GM03348 (cell line): Measurements from ENCODE around the gene CAST.

Experiments
- DNase-seq: peaks from one replicate; pipeline ENCODE4 v3.0.0; 2012; ENCODE audit warnings: low spot score

CAST gene

DNA sequence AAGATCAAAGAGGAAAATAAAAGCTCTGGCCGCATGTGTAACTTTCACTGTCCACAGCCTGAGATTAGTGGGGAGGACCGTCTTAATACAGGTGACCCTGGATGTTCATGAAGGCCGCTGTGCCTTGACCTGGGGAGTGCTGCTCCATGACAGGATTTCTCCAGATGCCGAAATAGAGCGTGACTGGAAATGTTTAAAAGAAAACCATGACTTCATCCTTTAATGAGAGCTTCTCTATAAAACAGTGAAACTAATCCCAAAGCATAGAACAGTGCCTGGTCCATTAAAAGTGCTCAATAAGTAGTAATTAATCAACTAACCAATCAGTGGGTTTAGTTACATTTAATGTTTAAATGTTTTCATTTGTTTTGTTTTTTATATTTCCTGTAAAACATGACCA is 82.8 kb downstream of the CAST start:
- DNase-seq: no peak

DNA sequence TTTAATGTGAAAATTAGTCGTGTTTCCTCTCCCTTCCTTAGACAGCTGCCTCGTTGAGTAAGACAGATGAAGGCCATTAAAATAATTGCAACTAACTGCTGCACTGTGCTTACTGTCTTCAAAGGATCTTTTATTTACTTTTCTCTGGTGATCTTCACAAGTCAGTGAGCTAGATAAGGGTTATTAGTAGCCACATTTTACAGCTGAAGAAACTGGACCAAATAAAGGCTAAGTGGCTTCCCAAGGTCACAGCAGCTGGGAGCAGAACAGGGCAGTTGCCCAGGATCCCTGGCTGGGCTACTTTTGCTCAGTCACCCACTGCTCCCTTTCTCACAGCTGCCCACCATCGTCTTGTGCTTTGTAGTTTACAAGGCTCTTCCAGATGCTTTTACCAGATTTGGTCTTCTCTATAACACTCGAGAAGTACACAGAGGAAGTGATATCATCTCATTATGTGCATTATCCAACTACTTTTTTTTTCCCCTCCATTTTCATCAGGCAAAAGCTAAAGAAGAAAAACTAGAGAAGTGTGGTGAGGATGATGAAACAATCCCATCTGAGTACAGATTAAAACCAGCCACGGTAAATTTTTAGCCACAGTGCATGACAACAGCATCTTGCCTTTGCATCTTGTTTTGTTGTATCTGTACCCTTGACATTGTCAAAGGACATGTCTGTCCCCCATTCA is 83.8 kb downstream of the CAST start:
- DNase-seq: peak; percentile 34

DNA sequence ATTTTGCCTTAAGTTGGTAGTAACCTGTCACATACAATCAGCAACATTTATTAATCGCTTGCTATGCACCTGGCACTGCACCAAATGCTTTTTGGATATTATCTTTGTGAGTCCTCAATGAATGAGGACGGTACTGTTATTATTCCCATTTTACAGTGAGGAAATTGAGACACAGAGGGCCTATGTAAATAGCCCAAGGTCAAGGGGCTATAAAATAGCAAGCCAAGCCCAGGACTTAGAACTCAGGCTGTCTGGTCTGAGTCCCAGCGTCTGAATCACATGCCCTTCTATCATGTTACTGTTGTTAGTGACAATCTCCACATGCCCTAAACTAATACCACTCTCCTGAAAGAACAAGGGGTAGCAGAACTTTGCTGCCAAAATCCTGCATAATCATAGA is 85.5 kb downstream of the CAST start:
- DNase-seq: no peak

DNA sequence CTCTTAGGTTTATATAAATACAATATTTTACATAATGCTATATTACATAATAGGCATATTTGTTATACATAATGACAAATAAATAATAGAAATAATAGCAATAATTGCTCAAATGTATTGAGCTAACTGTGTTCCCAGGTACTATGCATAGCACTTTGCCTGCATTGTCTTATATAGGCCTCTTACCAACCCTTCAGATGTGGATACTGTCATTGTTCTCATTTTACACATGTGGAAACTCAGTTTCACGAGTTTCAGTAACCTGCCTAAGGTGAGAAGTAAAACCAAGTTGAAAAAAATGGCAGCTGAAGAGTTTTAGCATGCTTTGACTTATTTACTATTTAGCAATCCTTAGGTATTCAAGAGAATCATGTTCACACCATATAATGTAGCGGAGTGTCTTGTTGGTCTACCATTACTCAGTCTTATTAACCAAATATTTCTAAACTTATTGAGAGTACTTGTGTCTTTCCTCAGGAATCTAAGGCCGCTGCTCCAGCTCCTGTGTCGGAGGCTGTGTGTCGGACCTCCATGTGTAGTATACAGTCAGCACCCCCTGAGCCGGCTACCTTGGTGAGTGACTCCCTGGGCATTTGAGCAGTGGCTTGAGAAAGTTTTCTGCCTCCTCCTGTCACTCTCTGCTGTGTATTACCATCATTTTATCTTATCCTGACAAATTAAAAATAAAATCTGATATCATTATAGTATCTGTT is 88.1 kb downstream of the CAST start:
- DNase-seq: no peak

DNA sequence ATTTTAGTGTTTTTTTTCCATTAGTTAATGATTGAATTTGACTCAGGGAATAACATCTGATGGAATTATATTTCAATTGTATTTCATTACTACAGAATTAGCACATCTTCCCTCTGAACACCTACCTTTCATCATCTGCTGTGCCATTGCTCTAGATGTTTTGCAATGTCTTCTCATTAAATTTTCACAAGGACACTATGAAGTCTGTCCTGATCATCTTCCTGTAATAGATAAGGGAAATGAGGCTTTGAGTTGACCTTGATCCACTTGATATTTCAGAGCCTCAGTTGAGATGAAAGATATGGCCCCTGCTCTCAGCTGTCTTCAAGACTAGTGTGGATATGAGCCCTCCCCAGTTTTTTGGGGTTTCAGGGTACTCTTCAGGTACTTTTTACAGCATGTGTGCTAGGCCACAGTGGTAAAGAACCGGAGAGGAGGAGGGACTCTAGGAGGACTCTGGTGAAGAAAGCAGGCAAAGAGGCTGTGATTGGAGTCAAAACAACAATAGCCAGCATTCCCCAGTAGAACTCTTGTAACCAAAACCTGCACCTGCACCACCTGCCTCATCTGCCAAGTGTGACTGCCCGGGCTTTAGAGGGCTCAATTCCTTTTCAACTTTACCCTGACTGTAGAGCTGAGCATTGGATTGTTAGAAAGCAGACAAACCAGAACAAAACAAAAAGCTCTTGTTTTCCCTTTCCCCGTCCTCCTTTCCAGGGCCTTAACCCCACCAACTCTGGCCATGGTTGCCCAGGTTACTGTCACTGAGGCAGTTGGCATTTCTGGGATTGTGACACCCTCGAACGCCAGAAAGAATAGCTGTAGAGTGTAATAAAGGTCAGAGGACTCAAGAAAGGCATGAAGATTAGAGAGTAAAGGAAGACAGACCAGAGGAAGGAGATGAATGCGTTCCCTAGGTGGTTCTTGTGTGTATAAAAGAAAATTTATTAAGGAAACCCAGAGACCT is 89.3 kb downstream of the CAST start:
- DNase-seq: no peak

DNA sequence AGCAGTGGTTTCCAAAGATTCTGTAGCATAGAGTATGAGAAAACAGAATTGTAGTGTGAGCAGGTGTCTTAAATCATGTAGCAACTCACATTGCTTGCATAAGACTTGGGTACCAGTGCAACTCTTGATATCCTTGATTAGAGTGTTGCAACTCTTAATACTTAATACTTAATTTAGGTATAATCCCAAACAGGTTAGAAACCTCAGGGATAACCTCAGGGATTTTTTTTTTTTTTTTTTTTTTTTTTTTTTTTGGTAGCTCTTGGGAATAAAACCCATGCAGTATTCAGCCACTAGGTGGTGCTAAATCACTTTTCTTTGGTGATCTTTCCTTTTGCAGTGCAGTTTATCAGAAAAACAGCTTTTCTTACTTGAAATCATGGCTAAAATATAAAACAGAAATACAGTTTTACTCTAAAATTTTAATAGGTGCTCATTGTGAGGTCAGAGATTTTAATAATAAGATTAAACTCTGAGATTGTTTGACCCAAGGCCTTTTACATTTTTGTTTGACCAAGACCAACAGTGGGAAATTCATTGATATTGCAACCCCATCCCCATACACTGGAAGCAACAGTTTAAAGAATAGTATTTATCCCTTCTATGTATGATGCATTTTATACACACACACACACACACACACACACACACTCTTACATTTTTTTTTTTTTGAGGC is 90.3 kb downstream of the CAST start:
- peak; percentile 63 for DNase-seq

DNA sequence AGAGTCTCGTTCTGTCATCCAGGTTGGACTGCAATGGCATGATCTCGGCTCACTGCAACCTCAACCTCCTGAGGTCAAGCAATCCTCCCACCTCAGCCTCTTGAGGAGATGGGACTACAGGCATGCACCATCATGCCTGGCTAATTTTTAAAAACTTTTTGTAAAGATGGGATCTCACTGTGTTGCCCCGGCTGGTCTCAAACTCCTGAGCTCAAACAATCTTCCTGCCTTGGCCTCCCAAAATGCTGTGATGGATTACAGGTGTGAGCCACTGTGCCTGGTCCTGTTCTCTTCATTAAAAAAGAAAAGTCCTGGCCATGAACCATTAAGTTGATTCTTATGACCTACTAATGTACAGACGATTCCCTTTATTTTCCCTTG is 90.8 kb downstream of the CAST start:
- no peak for DNase-seq

DNA sequence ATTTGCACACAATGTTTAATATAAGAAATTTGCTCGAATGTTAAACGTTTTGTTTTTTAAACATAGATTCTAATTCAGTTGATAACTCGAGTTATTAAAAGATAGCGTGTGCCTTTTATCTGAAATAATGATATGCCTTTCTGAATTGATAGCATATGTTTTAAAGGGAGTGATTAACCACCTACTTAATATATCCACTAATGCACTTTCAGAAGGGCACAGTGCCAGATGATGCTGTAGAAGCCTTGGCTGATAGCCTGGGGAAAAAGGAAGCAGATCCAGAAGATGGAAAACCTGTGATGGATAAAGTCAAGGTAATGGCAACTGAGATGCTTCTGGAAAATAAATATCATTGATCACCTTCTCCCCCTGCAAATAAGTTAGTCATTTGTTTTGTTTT is 91.7 kb downstream of the CAST start:
- DNase-seq: no peak

DNA sequence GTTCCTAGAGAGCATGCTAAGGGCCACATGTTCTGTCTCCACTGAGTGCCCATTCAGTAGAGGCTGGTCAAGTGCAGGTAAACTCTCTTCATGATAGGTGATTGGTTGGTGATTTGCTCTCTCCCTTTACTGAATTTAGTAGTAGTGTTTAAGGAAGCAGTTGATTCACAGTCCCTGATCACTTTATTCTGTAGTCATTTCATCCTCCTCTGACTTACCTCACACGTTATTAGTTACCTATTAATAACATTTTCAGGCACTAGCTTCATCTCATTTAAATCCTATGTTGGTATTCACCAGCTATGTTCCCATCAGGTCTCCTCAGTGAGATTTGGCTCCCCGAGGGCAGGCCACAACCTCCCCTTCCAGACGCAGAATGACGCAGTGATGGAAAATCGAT is 93.7 kb downstream of the CAST start:
- DNase-seq: no peak

DNA sequence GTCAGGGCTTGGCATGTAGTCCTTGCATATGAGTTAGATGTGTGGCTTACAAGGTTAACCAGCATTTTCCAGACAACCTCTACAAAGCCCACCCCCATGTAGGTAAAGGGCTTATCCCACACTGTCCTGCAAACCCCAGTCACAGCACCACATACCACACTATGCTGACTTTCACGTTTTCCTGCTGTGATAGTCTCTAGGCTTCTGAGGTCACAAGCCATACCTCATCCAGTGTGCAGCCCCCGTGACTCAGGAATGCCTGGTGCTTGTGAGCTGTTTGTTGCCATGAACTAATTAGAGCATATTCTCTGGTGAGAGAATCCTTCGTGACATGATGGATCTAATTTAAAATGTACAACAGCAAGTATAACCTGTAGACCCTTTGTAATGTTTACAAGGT is 94.8 kb downstream of the CAST start:
- DNase-seq: no peak

DNA sequence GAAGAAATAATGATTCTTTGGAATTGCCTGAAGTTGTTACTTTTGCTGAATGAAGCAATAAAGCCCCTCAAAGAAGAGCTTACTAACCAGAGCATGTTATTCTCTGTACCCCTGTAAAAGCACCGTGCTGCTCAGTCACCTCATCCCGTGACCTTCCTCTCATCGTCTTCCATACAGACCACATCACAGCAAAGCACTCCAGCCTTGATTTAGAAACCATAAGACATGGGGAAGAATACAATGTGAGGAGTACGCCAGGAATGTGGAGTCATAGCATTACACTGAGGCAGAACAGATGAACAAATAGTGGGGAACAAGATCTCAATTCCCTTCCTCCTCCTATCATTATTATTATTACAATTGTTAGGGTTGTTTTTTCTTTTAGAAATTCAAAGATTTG is 96.4 kb downstream of the CAST start:
- peak; percentile 8 for DNase-seq

DNA sequence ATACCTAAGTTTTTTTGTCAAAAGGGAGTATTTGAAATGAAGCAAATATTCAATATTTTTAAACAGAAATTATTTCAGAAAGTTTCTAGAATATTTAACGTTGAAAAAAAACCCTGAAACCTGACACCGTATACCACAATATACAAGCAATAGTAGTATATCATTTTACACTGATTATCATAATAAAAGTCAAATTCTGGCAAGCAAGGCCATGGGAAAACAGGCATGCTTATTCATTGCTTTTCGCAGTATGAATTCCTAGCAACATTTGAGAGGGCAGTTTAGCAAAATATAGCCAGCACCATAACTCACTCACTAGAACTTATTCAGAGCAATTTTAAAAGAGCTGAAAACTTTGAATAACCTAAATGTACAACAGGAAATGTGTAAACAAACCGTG is 99.4 kb downstream of the CAST start:
- DNase-seq: no peak

DNA sequence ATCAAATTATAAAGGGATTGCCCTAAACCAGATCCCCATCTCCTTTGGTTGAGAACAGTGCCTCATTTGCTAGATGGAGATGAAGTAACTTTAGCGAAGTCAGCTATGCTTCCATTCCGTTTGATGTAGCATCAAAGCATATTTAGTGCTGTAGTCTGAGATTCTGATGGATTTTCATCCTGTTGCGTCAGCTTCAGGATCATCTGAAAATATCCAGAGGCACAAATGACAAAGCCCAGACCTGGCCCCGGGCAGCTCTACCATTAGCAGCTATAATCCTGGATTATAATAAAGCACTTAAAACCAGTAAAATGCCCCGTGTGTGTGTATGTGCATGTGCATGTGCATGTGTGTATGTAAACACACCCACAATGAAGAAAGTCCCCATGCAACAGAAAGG is 100.8 kb downstream of the CAST start:
- no peak for DNase-seq

DNA sequence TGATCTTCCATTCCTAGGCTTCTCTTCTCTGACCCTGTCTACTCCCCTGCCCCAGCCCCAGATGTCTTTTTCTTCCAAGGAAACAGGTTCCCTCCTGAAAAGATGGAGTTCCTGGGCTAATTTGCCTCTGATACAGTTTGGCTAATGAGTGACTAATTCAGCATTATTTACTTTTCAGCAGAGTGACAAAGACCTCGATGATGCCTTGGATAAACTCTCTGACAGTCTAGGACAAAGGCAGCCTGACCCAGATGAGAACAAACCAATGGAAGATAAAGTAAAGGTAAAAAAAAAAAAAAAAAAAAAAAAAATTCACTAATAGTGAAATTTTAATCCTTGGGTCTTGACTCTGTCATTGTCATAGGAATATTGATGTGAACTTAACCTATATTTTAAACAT is 102.9 kb downstream of the CAST start:
- no peak for DNase-seq

DNA sequence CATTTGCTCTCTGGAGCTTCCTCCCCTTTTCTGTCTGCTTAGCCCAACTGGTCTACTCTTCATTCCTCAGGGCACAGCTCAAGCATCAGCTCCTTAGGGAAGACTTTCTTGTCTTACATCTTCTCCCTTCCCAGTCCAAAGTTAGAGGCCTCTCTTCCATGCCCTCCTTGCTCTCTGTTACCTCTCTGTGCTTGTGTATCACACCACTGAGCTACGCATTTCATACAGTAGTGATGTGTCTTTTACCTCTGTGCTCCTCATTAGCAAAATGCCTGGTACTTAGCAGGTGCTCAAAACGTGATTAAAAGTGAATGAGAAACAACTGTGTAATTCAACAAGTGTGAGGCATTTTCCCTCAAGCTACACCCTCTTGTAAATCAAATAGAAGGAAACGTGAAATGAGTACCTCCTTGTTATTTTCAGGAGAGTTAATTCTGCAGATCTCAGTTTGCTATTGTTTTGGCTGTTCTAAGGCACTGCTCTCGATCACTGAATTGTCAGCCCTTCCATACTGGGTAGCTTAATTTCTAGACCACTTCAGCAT is 106.6 kb downstream of the CAST start:
- DNase-seq: no peak

DNA sequence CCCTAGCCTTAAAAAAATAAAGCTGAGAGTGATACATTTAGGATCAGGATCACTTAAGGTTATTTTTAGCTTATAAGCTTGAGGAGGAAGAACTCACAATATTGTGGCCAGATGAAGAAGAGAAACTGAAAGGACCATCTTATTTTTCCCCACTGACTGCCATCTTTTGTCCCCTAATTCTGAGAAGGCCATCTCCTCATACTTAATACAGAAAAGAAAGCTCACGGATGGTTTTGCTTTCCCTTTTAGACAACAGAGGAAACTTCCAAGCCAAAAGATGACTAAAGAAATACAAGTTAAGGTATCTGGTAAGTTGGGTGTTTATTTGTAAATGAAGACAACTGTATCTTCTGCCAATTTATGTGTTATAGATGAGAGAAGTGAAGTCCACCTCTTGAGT is 109.2 kb downstream of the CAST start:
- no peak for DNase-seq

DNA sequence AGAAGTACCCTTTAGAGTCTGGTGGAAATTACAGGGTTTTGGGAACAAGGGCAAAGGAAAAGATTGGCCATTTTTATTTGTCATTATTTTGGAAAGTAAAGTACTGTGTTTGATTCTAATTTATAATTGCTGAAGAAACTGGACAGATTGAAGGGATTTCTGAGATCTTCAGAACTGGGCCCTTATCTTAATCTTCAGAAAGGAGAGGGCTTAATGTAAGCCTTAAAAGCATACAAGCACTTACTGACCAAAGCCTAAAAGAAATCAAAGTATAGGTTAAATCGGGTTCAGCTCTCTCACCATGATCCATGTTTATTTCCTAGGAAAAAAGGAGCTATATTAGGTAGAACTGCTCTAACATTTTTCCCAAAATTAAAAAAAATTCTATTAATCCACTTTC is 109.9 kb downstream of the CAST start:
- no peak for DNase-seq

DNA sequence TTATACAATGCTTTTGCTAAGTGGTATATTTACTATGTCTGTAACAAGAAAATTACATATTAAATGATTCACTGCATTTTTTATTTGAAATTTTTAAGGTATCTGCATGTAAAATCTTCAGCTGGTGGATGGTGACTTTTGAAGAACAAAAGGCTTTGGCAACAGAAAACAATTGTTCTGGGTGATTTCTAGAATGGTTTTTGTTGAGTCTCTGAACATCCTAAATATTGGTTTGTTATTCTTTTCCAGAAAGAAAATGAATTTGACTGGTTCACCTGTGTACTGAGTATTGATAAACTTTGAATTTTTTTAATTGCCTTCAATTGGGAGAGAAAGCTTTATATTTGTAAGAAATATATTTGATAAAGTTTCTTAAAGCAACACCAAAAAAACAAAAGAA is 110.4 kb downstream of the CAST start:
- no peak for DNase-seq

DNA sequence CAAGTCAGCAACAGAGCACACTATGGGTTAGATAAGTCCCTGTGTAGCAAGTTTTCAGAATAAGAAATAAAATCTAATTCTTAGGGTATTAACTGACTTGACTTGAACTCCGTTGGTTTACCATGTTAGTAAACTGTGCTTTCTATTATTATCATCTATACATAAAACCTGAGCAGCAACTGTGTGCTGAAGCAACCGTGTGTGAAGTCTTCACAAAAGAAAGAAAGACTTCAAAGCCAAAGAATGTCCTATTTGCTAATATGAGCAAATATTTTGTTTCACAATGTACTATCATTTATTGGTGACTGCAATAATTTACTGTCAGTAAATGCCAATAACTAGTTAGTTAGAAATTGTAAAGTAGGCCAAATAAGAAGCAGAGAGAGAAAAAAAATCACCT is 112.9 kb downstream of the CAST start:
- DNase-seq: no peak

DNA sequence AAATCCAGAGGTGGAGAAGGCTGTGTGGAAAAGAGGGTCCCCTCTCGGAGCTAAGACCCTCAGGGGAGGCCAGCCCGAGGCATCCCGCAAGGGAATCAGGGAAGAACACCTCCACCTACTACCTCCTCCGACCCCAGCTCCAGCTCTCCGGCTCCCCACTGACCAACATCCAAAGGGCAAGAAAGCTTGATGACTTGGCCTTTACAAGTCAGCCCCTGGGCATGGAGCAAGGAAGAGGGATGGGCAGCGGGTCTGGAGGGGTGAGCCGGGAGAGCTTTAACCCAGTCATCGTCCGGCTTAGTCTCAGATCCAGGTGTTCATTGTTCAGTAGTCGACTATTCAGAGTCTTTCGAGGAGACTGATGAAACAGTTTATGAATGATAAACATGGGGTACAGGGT is 113.5 kb downstream of the CAST start:
- no peak for DNase-seq

DNA sequence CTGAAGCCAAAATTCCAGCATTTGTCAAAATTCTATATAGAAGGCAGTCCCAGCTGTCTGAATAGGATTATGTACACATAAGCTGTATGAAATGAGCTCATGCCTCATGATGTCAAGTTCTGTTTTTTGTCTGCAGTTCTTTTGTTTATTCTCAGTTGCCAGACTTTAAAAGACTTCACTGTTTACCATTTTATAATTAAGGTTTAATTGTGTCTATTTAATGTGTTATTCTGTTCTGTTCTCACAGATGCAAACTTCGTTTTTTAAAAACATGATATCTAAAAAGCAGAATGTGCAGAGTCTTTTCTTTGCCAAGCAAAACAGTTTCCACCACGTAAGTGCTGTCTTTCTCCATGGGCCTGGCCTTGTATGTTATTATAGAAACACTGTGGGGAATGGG is 114.4 kb downstream of the CAST start:
- DNase-seq: no peak

DNA sequence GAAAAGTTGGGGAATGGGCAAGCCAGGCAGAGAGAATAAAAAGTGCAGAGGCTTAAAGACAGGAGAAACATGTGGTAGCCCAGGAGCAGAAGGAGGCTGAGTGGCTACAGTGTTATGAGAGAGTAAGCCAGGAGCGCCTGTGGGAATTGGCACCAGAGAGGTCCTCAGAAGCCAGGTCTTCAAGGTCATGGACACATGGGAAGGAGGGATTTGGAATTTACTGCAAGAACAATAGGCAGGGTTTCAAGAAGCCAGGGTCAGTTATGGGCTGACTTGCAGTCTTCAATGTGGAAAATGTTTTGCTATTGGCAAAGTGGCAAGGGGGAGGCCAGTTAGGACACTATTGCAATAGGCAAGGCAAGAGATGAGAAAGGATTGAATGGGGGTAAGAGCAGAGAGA is 116.2 kb downstream of the CAST start:
- no peak for DNase-seq
